DMS114 treated with DMSO at 0.1 percent for 48 hours (cell line): ENCODE data around the gene APOC3.

Source experiments
- DNase-seq: peaks from one replicate; lab custom pipeline; 2025; ENCODE audit not compliant: unreplicated experiment; lab: John Stamatoyannopoulos, UW

The APOC3 gene

GRCh38 chr11:116871248-116871647 is 41.5 kb downstream of the APOC3 start:
- DNase-seq: no peak

GRCh38 chr11:116873381-116873780 is 43.7 kb downstream of the APOC3 start:
- no peak for DNase-seq

DNA sequence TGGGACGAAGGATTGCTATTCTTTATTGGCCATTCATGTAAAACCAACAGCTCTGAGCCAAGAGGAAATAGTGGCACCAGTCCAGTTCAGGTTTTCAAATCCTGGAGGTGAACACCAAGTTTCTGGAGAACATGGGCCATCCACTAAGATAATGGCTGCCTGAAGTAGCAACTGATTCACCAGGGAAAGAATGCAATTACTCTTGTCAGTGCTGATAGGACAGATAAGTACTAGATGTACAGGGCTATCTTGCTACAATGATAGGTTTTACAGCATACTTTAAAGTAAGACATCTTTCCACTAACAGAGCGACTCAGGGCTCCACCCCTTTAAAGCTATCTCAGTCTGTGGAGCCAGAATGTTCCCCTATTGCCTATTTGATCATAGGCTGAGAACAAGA is 44.5 kb downstream of the APOC3 start:
- no peak for DNase-seq

DNA sequence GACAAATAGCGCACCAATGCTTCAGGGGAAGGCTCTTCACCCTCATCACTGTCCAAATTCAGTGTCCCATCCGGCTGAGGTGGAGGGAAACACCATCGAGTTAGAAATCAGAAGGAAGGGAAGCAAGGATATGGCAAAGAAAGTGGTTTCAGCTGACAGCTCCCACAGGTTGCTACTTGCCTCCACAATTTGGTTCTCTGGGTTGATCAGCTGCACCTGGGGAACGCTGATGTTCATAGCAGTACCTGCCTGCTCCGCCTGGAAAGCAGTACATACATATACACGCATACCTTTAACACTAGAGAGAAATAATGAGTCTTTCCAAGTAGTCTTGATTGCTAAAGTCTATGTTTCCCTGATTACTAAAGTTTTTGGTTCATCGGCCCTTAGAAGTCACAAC is 45.5 kb downstream of the APOC3 start:
- no peak for DNase-seq

- no peak for DNase-seq
Measured at GRCh38 chr11:116876656-116877055, 46.9 kb downstream of the APOC3 start.

GRCh38 chr11:116879800-116880625 is 50.3 kb downstream of the APOC3 start:
- DNase-seq: peak; percentile 33

- no peak for DNase-seq
Measured at GRCh38 chr11:116881143-116881542, 51.4 kb downstream of the APOC3 start.

DNA sequence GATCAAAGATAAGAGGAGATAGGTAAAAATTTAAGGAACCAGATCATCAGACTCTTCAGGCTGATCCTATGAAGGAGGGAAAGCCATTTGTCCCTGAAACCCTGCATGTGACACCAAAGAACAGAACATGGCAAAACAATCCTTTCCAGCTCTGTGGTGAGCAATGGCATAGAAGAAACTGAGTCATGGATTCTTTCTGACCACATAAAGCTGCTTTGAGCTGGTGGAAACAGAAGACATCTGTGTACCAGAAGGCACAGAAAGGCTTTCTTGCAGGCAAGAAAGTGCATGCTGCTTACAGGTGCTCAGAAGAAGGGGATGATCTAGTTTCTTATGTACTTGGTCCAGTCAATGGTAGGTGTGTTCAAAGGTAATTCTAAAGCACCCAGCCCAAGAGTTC is 52.7 kb downstream of the APOC3 start:
- DNase-seq: no peak
